Endothelial cell (in vitro differentiated cells): Measurements from ENCODE around the gene FAF2. TPM values are rescaled to one million over a fixed set of nuclear protein-coding genes. Genes with fewer than 3 reads are reported as not detected.
"Not testable (repeated sequence)": the region's sequence is repeated elsewhere in the genome, so short reads cannot be mapped to it uniquely, and the experiment has no call there.

Experiments
- DNase-seq: peaks from one replicate; pipeline ENCODE4 v3.0.0; 2021; ENCODE audit warnings: low spot score
- H3K27ac Mint-ChIP-seq: one replicate; pipeline ENCODE4 v1.8.0; 2021; ENCODE audit warnings: mixed read lengths, inconsistent platforms; ENCODE audit not compliant: unreplicated experiment
- H3K27me3 Mint-ChIP-seq: one replicate; pipeline ENCODE4 v1.8.0; 2021; ENCODE audit warnings: mild to moderate bottlenecking, moderate library complexity, mixed read lengths, inconsistent platforms; ENCODE audit not compliant: unreplicated experiment
- H3K36me3 Mint-ChIP-seq: one replicate; pipeline ENCODE4 v1.8.0; 2021; ENCODE audit warnings: mild to moderate bottlenecking, low read depth, mixed read lengths, inconsistent platforms; ENCODE audit not compliant: unreplicated experiment
- H3K4me1 Mint-ChIP-seq: one replicate; pipeline ENCODE4 v1.8.0; 2021; ENCODE audit warnings: mild to moderate bottlenecking, mixed read lengths, inconsistent platforms; ENCODE audit not compliant: unreplicated experiment
- H3K4me3 Mint-ChIP-seq: one replicate; pipeline ENCODE4 v1.8.0; 2021; ENCODE audit warnings: mild to moderate bottlenecking, mixed read lengths, inconsistent platforms; ENCODE audit not compliant: unreplicated experiment
- H3K9me3 Mint-ChIP-seq: one replicate; pipeline ENCODE4 v1.8.0; 2021; ENCODE audit warnings: mixed read lengths, inconsistent platforms; ENCODE audit not compliant: unreplicated experiment
- total RNA-seq: library from RNA; stranded (reverse); fragmentation: NEBNext Ultra II Directional; extraction: Animal tissue kit (Norgen Biotek cat#: 25700); gene quantifications from one replicate; pipeline ENCODE4 v1.2.1, GENCODE V29; 2021; ENCODE audit not compliant: unreplicated experiment
- TF ChIP-seq, protein P1 (sequence below): fragments of 200-600 bp; sonication (generic); IDR thresholded peaks from one replicate; pipeline ENCODE4 v1.5.0; 2021; ENCODE audit warnings: antibody characterized with exemption; ENCODE audit not compliant: unreplicated experiment

The FAF2 gene
- total RNA-seq, 1 donor from 2014 or later: 40.6 TPM

DNA sequence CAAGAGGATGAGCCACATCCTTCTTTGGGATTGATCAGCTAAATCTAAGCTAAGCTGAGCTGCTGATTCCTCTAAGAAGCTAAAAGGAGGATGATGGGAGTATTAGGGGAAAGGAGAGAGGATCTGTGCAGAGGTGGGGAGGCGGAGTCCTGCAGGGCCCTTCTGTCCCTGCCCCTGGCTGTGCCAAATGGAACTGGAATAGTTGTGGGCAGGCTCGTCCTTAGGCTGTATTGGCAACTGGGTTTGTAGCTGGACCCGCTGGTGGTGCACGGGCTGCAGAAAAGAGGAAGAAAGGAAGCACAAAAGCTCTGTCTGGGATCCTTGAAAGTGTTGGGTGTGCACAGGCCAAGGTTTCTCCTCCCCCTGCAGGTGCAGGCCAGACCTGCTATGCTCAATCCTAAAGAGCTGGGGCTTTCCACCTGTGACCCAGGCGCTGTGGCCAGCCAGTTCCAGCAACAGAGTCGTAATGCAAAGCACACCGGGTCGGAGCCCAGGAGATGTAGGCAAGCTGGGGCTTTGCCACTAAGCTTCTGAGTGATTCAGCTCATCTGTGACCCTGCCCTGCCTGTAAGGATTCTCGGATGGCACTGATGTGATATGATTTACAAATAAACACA, 41.6 kb upstream of the FAF2 start:
- Mint-ChIP-seq H3K36me3 (peaks cover 21% of the 10 kb centered on the region), H3K9me3 (no peaks in the 10 kb centered on the region), H3K27me3 (peaks cover 2% of the 10 kb centered on the region), H3K4me1 (no peaks in the 10 kb centered on the region), H3K27ac (no peak overlapping the region), H3K4me3 (no peak overlapping the region)
- no peak for DNase-seq
- TF ChIP-seq, protein P1, sequence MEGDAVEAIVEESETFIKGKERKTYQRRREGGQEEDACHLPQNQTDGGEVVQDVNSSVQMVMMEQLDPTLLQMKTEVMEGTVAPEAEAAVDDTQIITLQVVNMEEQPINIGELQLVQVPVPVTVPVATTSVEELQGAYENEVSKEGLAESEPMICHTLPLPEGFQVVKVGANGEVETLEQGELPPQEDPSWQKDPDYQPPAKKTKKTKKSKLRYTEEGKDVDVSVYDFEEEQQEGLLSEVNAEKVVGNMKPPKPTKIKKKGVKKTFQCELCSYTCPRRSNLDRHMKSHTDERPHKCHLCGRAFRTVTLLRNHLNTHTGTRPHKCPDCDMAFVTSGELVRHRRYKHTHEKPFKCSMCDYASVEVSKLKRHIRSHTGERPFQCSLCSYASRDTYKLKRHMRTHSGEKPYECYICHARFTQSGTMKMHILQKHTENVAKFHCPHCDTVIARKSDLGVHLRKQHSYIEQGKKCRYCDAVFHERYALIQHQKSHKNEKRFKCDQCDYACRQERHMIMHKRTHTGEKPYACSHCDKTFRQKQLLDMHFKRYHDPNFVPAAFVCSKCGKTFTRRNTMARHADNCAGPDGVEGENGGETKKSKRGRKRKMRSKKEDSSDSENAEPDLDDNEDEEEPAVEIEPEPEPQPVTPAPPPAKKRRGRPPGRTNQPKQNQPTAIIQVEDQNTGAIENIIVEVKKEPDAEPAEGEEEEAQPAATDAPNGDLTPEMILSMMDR: no peak

DNA sequence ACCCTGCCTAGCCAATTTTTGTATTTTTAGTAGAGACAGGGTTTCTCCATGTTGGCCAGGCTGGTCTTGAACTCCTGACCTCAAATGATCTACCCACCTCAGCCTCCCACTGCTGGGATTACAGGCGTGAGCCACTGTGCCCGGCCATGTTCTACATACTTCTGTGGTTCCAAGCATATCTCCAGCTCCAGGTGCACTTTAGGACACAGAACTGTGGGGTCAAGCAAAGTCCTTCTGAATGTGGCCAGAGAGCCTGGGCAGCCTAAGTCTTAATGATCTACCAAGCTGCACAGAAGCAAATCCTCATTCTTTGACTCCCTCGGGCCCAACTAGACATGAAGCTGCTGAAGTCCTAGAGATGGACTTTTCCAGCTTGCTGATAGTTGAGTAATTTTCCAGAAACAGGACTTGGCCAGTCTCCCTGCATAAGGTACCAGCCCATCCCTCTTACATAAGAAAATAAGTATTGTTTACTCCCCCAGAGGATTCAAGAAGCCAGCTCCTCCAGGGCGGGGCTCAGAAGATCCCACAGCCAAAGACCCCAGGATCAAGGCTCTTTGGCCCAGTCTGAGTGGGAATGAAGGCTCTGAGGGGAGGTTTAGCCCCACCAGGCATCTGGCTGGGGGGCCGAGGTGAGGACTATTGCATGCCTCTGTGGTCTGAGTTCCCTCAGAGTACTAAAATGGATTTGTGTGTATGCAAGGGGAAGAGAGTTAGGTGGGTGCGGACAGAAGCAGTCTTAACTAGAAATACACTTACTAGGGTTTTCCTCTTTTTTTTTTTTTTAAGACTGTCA, 40.5 kb upstream of the FAF2 start:
- no peaks in the 10 kb centered on the region for H3K4me1 Mint-ChIP-seq
- no peak for DNase-seq
- no peak overlapping the region for H3K27ac Mint-ChIP-seq
- no peaks in the 10 kb centered on the region for H3K9me3 Mint-ChIP-seq
- H3K27me3 Mint-ChIP-seq: no peaks in the 10 kb centered on the region
- TF ChIP-seq, protein P1: no peak
- no peak overlapping the region for H3K4me3 Mint-ChIP-seq
- peaks cover 23% of the 10 kb centered on the region for H3K36me3 Mint-ChIP-seq

DNA sequence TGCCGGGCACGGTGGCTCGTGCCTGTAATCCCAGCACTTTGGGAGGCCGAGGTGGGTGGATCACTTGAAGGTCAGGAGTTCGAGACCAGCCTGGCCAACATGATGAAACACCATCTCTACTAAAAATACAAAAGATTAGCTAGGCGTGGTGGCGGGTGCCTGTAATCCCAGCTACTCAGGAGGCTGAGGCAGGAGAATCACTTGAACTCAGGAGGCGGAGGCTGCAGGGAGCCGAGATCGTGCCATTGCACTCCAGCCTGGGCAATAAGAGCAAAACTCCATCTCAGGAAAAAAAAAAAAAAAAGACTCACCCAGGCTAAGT, 40.0 kb upstream of the FAF2 start:
- H3K27ac Mint-ChIP-seq, H3K4me3 Mint-ChIP-seq: not testable (repeated sequence)
- peaks cover 23% of the 10 kb centered on the region for H3K36me3 Mint-ChIP-seq

DNA sequence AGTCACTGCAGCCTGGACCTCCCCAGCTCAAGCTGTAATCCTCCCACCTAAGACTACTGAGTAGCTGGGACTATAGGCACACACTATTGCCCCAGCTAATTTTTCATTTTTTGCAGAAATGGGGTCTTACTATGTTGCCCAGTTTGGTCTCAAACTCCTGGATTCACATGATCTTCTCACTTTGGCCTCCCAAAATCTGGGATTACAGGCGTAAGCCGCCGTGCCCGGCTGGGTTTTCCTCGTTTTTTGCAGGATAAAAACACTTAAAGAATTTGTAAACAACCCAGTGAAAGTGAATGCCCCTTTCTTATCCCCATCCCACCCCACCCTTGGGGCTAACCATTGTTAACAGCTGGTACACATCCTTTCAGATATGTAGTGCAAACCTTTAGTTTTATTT, 39.6 kb upstream of the FAF2 start:
- TF ChIP-seq, protein P1: no peak
- H3K27me3 Mint-ChIP-seq: no peaks in the 10 kb centered on the region
- H3K9me3 Mint-ChIP-seq: no peaks in the 10 kb centered on the region
- peaks cover 23% of the 10 kb centered on the region for H3K36me3 Mint-ChIP-seq
- no peak for DNase-seq
- no peak overlapping the region for H3K4me3 Mint-ChIP-seq
- H3K27ac Mint-ChIP-seq: no peak overlapping the region
- no peaks in the 10 kb centered on the region for H3K4me1 Mint-ChIP-seq

More for the DNA sequence above, 40.0 kb upstream of the FAF2 start:
- not testable (repeated sequence) for H3K27me3 Mint-ChIP-seq, H3K4me1 Mint-ChIP-seq, DNase-seq, H3K9me3 Mint-ChIP-seq

DNA sequence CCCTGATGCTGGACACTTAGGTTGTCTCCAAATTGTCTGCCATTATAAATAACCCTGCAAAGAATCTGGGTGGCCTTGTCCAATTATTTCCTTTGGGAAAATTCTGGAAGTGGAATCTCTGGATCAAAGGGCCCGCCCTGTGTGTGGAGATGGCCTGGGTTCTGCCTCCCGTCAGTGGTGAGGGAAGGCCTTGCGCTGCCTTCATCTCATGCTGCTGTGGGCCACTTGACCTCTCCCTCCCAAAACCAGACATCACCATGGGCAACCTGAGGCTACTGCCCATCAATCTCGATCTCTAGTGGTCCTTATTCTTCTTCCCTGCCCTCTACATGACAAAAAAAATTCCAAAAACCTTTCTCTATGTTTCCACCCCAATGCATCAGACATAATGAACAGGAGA, 38.4 kb upstream of the FAF2 start:
- peak overlapping the region; percentile 19 for H3K4me3 Mint-ChIP-seq

More for the DNA sequence above, 38.4 kb upstream of the FAF2 start:
- TF ChIP-seq, protein P1: no peak
- Mint-ChIP-seq H3K9me3 (no peaks in the 10 kb centered on the region), H3K27me3 (peaks cover 4% of the 10 kb centered on the region), H3K27ac (no peak overlapping the region), H3K36me3 (peaks cover 23% of the 10 kb centered on the region), H3K4me1 (no peaks in the 10 kb centered on the region)
- DNase-seq: no peak
